CD4-positive, alpha-beta T cell treated with Interleukin-4 for 4 hours (primary cell): ENCODE results near the gene TTLL10.

Experiments
- DNase-seq: peaks from one replicate; pipeline ENCODE4 v3.0.0-alpha.2; 2020

TTLL10 gene

GRCh38 chr1:1239614-1240347, 66.1 kb downstream of the TTLL10 start:
- DNase-seq = no peak

- DNase-seq = no peak
Measured at GRCh38 chr1:1240348-1240732, 66.7 kb downstream of the TTLL10 start.

DNA sequence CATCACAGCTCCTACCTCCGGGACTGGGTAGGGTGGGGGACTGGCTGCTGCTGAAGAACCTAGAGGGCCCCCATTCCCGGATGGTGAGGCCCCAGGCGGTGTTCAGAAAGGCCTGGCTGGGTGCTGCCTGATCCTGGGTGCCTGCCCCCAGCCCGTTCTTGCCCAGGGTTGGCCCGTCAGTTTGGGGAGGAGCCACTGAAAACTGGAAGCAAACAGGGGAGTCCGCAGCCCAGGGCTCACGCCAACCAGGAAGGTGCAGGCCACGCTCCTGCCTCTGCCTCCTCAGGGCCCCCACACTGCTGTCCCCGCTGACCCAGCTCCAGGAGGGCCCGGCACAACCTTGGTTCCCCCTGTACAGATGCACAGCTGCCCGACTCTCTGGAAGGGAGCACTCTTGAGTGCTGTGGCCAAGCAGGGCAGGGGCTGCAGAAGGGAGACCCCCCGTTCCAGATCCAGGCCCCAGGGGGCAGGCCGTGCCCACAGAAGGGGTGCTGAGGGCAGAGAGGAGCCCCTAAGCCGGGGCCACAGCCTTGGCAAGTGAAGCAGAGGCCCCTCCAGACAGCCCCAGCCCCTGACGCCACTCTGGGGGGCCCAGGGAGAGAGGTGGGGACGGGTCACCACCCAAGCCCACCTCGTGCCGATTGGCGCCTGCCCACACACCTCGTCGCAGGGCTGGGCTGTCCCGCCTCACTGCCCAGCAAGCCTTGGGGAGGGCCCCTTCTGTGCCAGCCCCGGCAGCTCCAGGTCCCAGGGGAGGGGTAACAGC, 67.3 kb downstream of the TTLL10 start:
- DNase-seq = no peak

- DNase-seq = no peak
Measured at GRCh38 chr1:1241588-1242219, 68.0 kb downstream of the TTLL10 start.

- no peak for DNase-seq
Measured at GRCh38 chr1:1242461-1243265, 69.0 kb downstream of the TTLL10 start.

GRCh38 chr1:1243266-1243660, 69.6 kb downstream of the TTLL10 start:
- no peak for DNase-seq

- DNase-seq = no peak
Measured at GRCh38 chr1:1243807-1244191, 70.1 kb downstream of the TTLL10 start.

- DNase-seq = no peak
Measured at GRCh38 chr1:1244192-1244811, 70.6 kb downstream of the TTLL10 start.

- DNase-seq = no peak
Measured at GRCh38 chr1:1245178-1245816, 71.6 kb downstream of the TTLL10 start.

GRCh38 chr1:1245817-1246576, 72.3 kb downstream of the TTLL10 start:
- no peak for DNase-seq

DNA sequence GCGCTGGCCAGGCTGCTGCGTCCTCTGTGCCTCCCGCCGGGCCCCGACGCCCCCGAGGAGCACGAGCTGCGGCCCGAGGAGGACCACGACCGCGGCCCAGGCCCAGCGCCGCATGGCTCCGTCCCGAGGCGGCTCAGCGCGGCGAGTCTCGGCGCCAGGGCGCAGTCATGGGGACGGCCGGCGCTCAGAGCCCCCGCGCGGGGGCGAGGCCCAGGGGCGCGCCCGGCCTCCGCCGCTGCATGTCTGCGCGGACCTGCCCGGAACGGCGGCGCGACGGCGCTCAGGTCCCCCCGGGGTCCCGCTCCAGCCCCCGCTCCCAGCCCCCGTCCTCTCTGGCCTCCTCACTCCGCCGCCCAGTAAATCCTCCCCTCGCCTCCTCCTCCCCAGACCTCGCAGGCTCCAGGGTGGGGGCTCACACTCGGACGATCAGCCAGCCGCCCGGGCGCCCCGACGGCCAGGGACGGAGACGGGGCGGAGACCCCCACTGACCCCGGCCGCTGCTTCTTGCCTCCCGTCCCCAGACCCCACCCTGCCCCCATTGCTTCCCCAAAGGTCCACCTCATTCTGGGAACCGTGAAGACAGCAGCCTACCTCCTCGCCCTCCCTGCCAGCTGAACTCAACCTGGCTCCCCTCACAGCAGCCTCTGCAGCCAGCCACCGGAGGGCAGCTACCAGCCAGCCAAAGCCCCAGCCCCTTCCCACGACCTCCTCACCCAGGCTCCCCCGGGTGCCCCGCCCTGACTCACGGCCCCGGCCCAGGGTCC, 73.1 kb downstream of the TTLL10 start, which contains the start of gene C1QTNF12:
C1QTNF12 (minus strand) TSS at position 146 of the 764 bp plus-strand sequence; CDS start at position 114, 32 bp downstream.
- DNase-seq = no peak

- DNase-seq = no peak
Measured at GRCh38 chr1:1247341-1247913, 73.7 kb downstream of the TTLL10 start.
